ENCODE results near the gene BHLHE23.
"Not testable (repeated sequence)": the region's sequence is repeated elsewhere in the genome, so short reads cannot be mapped to it uniquely, and the experiment has no call there.

Gene BHLHE23

GRCh38 chr20:63042448-63043071 is 35.8 kb upstream of the BHLHE23 start:
- no peak for DNase-seq

- DNase-seq = no peak
These were observed 35.0 kb upstream of the BHLHE23 start for GRCh38 chr20:63041776-63042175.

- no peak for DNase-seq
These were observed 31.0 kb upstream of the BHLHE23 start for GRCh38 chr20:63037669-63038268.

- no peak for DNase-seq
These were observed 29.5 kb upstream of the BHLHE23 start for GRCh38 chr20:63036291-63036690.

GRCh38 chr20:63035603-63036185 is 28.9 kb upstream of the BHLHE23 start:
- no peak for DNase-seq

DNA sequence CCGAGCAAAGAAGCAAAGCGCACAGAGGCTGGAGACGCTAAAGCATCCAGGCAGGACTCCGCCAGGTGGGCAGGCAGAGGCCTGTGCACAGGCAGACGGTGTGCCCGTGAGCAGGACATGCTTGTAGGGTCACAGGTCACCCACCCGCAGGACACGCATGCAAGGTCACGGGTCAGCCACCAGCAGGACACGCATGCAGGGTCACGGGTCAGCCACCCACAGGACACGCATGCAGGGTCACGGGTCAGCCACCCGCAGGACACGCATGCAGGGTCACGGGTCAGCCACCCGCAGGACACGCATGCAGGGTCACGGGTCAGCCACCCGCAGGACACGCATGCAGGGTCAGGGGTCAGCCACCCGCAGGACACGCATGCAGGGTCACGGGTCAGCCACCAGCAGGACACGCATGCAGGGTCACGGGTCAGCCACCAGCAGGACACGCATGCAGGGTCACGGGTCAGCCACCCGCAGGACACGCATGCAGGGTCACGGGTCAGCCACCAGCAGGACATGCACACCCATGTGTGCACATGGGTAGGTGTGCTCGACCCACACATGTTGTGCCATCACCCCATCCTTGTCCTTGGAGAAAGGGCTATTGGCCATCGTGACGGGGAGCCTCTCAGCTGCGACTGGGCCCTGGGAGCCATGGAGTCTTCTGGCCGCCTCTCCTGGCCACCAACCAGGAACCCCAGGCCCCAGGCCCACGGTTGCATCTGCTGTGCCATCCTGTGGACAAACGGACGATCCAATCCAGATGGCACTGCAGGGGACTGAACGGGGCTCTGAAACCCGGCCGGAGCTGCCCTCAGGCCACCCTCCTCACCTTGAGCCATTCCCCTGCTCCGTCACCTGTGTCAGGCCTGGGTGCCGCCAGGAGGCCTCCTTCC is 28.2 kb upstream of the BHLHE23 start:
- DNase-seq = not testable (repeated sequence)

- DNase-seq = no peak
These were observed 27.3 kb upstream of the BHLHE23 start for GRCh38 chr20:63033794-63034709.

- no peak for DNase-seq
These were observed 26.4 kb upstream of the BHLHE23 start for GRCh38 chr20:63032861-63033793.

DNA sequence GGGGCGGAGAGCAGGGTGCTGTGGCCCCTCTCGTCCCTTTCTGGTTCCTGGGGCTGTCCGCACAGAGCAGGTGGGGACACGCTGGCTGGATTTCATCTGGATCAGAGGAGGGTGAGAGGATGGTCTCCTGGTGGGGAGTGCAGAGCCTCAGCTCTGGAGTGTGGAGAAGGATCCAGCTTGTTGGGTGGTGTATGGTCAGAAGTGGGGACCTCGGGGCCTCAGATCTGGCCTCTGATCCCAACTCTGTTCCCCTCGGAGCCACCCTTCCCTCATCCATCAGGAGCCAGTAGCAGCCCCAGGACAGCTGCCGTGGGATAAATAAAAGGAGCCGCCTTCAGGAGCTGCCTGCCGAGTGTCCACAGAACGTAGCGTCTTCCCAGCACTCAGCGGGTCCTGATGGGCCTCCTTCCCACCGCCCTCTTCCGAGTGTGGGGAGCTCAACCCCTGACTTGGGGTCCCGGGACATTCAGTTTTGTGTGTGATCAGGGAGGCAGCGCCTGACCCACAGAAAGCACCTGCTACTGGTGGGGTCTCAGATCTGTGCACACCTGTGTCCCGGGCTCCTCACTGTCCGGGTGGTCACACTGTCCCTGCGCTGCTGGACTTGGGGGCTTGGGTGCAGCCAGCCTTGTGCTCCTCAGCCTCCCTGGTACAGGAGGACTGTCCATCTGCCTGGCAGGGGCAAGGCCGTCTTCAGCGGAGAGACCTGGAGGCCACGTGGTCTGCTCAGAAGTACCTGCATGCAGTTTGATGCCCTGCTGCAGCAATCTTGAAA is 25.4 kb upstream of the BHLHE23 start:
- DNase-seq = no peak

GRCh38 chr20:63031251-63032014 is 24.7 kb upstream of the BHLHE23 start:
- no peak for DNase-seq

DNA sequence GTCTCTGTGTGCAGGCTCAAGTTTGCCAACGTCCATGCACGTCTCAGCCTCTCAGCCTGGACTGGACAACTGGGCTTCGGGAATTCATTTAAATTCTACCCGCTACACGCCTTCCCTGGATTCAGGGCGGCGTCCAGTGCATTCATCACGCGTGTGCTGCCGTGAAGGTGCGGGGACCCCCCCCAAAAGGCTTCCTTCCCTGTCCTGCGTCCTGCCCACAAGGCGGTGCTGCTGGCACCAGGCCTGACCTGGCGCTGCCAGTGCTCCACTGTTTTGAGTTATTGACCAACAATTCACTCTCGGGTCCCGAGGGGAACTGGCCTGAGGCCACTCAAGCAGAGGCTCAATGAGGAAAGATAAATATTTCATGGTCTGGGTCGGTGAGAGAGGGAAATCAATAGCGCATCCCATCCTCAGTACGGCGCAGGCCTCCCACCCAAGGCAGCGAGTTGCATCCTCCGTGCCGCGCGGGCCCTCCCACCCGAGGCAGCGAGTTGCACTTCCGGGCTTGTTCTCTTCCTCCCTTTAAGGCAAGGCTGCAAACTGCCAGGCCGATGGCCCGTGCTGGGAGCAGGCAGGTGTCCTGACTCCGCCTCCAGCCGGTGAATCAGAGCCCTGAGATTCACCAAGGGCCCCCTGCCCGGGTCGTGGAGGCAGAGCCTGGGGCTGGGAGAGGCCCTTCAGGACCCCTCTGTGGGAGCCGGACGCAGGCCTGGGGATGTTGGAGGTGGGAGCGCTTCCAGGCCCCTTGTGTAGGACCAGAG is 22.8 kb upstream of the BHLHE23 start:
- DNase-seq = no peak

DNA sequence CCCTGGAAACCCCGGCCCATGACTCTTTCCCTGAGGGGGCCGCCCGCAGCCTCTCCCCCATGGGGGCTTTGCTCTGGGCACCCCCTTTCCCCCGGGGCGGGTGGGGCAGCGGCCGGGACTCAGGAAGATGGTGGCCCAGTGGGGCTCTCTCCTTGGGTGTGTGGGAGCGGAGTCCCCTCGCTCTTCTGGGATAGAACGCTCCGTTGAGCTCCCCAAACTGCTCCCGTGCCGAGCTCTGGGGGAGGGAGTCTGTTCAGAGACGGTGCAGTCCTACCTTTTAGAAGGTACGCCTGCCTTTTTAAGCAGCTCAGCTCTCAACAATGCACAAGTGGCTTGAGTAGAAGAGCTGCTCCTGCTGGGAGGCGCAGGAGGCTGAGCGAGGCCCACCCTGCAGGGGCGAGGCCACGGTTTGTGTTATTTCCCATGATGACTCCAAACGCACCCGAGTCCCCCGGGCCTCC is 21.7 kb upstream of the BHLHE23 start:
- DNase-seq = no peak

- no peak for DNase-seq
These were observed 21.2 kb upstream of the BHLHE23 start for GRCh38 chr20:63027922-63028389.

DNA sequence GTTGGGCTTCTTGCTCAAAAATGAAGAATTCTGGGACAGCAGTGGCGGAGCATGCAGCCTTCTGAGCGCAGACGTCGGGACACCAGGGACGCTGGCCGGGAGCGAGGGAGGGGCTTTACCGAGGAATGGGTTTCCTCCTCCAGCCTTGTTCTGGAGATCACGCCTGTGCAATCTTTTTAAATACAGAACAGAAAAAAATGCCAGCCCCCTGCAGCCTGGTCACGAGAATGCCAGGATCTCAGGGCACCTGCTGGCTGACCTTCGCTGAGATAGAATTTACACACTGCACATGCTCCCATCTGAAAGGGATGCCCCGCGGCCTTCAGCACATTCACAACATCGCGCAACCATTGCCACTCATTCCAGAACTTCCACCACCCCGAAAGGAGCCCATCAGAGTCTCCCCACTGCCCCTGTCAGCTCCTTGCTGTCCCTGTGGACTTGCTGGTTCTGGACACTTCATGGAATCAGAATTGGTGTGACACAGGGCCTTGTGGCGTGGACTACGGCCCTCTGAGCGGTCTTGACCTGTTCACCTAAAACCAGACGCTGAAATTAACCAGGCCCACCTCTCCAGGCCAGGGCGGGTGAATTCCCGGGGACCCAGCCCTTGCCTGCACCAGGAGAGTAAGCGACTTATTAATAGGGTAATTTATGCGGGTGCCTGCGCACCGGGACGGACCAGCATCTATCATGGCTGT is 20.6 kb upstream of the BHLHE23 start:
- no peak for DNase-seq

GRCh38 chr20:63026582-63027165 is 19.9 kb upstream of the BHLHE23 start:
- DNase-seq = no peak

GRCh38 chr20:63025534-63026331 is 19.0 kb upstream of the BHLHE23 start:
- no peak for DNase-seq
